ENCODE results near the gene TTLL5. TPM values are rescaled to one million over a fixed set of nuclear protein-coding genes. Genes with fewer than 3 reads are reported as not detected.

The TTLL5 gene
- total RNA-seq, 3 donors from 2014 or later, result 21.9 to 66.6 (median 35.7) TPM

GRCh38 chr14:75697386-75697785 lies 36.3 kb downstream of the TTLL5 start:
- H3K9me3 ChIP-seq, result no peaks in the 10 kb centered on the region
- no peaks in the 10 kb centered on the region for H3K4me1 ChIP-seq
- no peak overlapping the region for H3K4me3 ChIP-seq
- DNase-seq (ENCODE audit: low spot score in 2 of 2), result no peak
- no peak overlapping the region for H3K27ac ChIP-seq
- H3K36me3 ChIP-seq, result no peaks in the 10 kb centered on the region
- intact Hi-C loops (cut with DNase I; ENCODE audit: low total_unique reads), result no loop called here
- TF ChIP-seq POLR2AphosphoS5 (IDR thresholded peaks at IDR 0.05) (no peak), POLR2A (IDR thresholded peaks at IDR 0.05) (no peak), CTCF (IDR thresholded peaks at IDR 0.05) (no peak)
- no peaks in the 10 kb centered on the region for H3K27me3 ChIP-seq

- Histone ChIP-seq H3K36me3 (no peaks in the 10 kb centered on the region), H3K9me3 (no peaks in the 10 kb centered on the region), H3K4me3 (no peak overlapping the region), H3K27me3 (no peaks in the 10 kb centered on the region), H3K4me1 (no peaks in the 10 kb centered on the region), H3K27ac (no peak overlapping the region)
- intact Hi-C loops (cut with DNase I; ENCODE audit: low total_unique reads), result loop anchor here (2.0 kb wide), 1 partner anchor 29 kb away; no protein-coding TSS in a partner anchor
- no peak for DNase-seq (ENCODE audit: low spot score in 2 of 2)
- TF ChIP-seq CTCF (IDR thresholded peaks at IDR 0.05) (no peak), POLR2A (IDR thresholded peaks at IDR 0.05) (no peak), POLR2AphosphoS5 (IDR thresholded peaks at IDR 0.05) (no peak)
Measured at GRCh38 chr14:75697918-75698317, 36.9 kb downstream of the TTLL5 start.

DNA sequence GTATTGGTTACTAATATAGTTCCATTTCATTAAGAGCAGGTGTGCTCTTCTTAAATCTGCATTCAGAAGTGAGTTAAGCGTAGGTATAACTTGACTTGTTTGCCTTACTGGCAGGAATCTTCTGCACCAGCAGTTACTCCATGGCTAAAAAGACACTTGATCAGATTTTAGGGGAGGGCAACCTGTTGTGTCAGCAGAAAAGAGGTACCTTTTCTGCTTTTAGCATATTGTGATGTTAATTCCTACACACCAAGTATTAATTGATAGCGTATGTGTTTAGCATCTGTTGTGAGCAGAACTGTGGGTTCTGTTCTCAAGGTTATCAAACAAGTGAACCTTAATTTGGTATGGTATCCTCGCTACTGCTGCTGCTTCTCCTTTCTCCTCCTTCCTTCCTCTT lies 38.3 kb downstream of the TTLL5 start:
- H3K27me3 ChIP-seq, result no peaks in the 10 kb centered on the region
- intact Hi-C loops (cut with DNase I; ENCODE audit: low total_unique reads), result loop anchor here (2.0 kb wide), 1 partner anchor 31 kb away; no protein-coding TSS in a partner anchor
- H3K27ac ChIP-seq, result no peak overlapping the region
- H3K4me3 ChIP-seq, result no peak overlapping the region
- H3K36me3 ChIP-seq, result no peaks in the 10 kb centered on the region
- no peaks in the 10 kb centered on the region for H3K9me3 ChIP-seq
- no peak for TF ChIP-seq POLR2A (IDR thresholded peaks at IDR 0.05)
- no peak for TF ChIP-seq CTCF (IDR thresholded peaks at IDR 0.05)
- no peak for TF ChIP-seq POLR2AphosphoS5 (IDR thresholded peaks at IDR 0.05)
- H3K4me1 ChIP-seq, result no peaks in the 10 kb centered on the region
- no peak for DNase-seq (ENCODE audit: low spot score in 2 of 2)

- intact Hi-C loops (cut with DNase I; ENCODE audit: low total_unique reads), result no loop called here
- Histone ChIP-seq H3K36me3 (no peaks in the 10 kb centered on the region), H3K27ac (no peak overlapping the region), H3K4me3 (no peak overlapping the region), H3K4me1 (no peaks in the 10 kb centered on the region), H3K9me3 (no peaks in the 10 kb centered on the region), H3K27me3 (no peaks in the 10 kb centered on the region)
- no peak for DNase-seq (ENCODE audit: low spot score in 2 of 2)
- TF ChIP-seq POLR2A (IDR thresholded peaks at IDR 0.05) (no peak), CTCF (IDR thresholded peaks at IDR 0.05) (no peak), POLR2AphosphoS5 (IDR thresholded peaks at IDR 0.05) (no peak)
Measured at GRCh38 chr14:75700295-75700694, 39.2 kb downstream of the TTLL5 start.

DNA sequence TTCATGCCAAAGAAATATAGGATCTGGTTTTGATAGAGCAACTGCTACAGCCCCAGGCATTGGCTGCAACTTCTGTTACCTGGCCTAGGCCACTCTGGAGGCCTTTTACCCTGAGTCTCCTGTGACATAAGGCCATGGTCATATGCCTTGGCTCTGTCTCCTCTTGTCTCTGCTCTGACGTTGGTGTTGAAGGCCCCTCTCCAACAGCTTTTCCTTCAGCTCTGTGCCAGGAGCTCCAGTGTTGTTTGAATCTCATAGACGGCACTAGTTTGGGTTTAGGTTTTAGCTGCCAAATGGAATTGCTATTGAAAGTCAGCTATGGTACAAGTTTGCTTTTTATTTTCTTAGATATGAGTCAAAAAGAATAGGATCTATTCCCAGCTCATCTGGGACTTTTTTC lies 41.1 kb downstream of the TTLL5 start:
- H3K9me3 ChIP-seq, result no peaks in the 10 kb centered on the region
- no peak overlapping the region for H3K4me3 ChIP-seq
- no peak for DNase-seq (ENCODE audit: low spot score in 2 of 2)
- peak overlapping the region in 1 of 2 donors; percentile 52 for H3K27ac ChIP-seq
- no peak for TF ChIP-seq POLR2AphosphoS5 (IDR thresholded peaks at IDR 0.05)
- no peak for TF ChIP-seq CTCF (IDR thresholded peaks at IDR 0.05)
- no peak for TF ChIP-seq POLR2A (IDR thresholded peaks at IDR 0.05)
- intact Hi-C loops (cut with DNase I; ENCODE audit: low total_unique reads), result no loop called here
- H3K27me3 ChIP-seq, result no peaks in the 10 kb centered on the region
- H3K36me3 ChIP-seq, result no peaks in the 10 kb centered on the region
- H3K4me1 ChIP-seq, result no peaks in the 10 kb centered on the region
